HG03565 (cell line): ENCODE results near the gene ZNF292.
A peak's percentile ranks its signal among the peaks of the same experiment; 100 is the strongest.
"Not testable (repeated sequence)": the region's sequence is repeated elsewhere in the genome, so short reads cannot be mapped to it uniquely, and the experiment has no call there.

Source experiments
- ATAC-seq: cut with Tn5 transposase; IDR thresholded peaks from one replicate; pipeline ENCODE4 v1.9.1; 2021; ENCODE audit warnings: mild to moderate bottlenecking, moderate library complexity; ENCODE audit not compliant: unreplicated experiment

ZNF292 gene

GRCh38 chr6:87154993-87155841, at the start of gene ZNF292:
Gene ZNF292 (plus strand): TSS chr6:87155565. CDS start chr6:87155592, 27 bp downstream.
- ATAC-seq, result peak; percentile 59

- ATAC-seq, result no peak
Measured at GRCh38 chr6:87105823-87106222, 49.5 kb upstream of the ZNF292 start.

GRCh38 chr6:87110636-87111035, 44.7 kb upstream of the ZNF292 start:
- peak; percentile 54 for ATAC-seq

- ATAC-seq, result peak; percentile 99
Measured at GRCh38 chr6:87115402-87116135, 39.8 kb upstream of the ZNF292 start.

- ATAC-seq, result no peak
Measured at GRCh38 chr6:87116922-87117321, 38.4 kb upstream of the ZNF292 start.

GRCh38 chr6:87118054-87118453, 37.3 kb upstream of the ZNF292 start:
- ATAC-seq, result no peak

- no peak for ATAC-seq
Measured at GRCh38 chr6:87122477-87122876, 32.9 kb upstream of the ZNF292 start.

GRCh38 chr6:87124074-87124473, 31.3 kb upstream of the ZNF292 start:
- no peak for ATAC-seq

GRCh38 chr6:87126501-87126900, 28.9 kb upstream of the ZNF292 start:
- ATAC-seq, result no peak

- ATAC-seq, result no peak
Measured at GRCh38 chr6:87127737-87128136, 27.6 kb upstream of the ZNF292 start.

GRCh38 chr6:87136963-87137362, 18.4 kb upstream of the ZNF292 start:
- no peak for ATAC-seq

GRCh38 chr6:87139236-87139635, 16.1 kb upstream of the ZNF292 start:
- no peak for ATAC-seq

GRCh38 chr6:87139927-87140326, 15.4 kb upstream of the ZNF292 start:
- not testable (repeated sequence) for ATAC-seq

GRCh38 chr6:87146363-87146762, 9.0 kb upstream of the ZNF292 start:
- ATAC-seq, result peak; percentile 76

GRCh38 chr6:87150406-87150805, 5.0 kb upstream of the ZNF292 start:
- no peak for ATAC-seq

- ATAC-seq, result no peak
Measured at GRCh38 chr6:87151471-87151780, 3.9 kb upstream of the ZNF292 start.

GRCh38 chr6:87151781-87152525, 3.4 kb upstream of the ZNF292 start:
- peak; percentile 24 for ATAC-seq

- no peak for ATAC-seq
Measured at GRCh38 chr6:87152526-87152955, 2.8 kb upstream of the ZNF292 start.

- ATAC-seq, result no peak
Measured at GRCh38 chr6:87154641-87154992, 748 bp upstream of the ZNF292 start.

GRCh38 chr6:87155842-87156815, 764 bp downstream of the ZNF292 start:
- no peak for ATAC-seq
